Activated naive CD4-positive, alpha-beta T cell (primary cell): ENCODE data around the gene SAMD13.

Source experiments
- DNase-seq, 4 experiments: peaks; one replicate each; lab custom pipeline; 2025; lab: John Stamatoyannopoulos, UW

SAMD13 gene

GRCh38 chr1:84345220-84345619 is 43.7 kb downstream of the SAMD13 start:
- DNase-seq, result no peak

- DNase-seq, result no peak
These were observed 45.9 kb downstream of the SAMD13 start for GRCh38 chr1:84347271-84347931.

DNA sequence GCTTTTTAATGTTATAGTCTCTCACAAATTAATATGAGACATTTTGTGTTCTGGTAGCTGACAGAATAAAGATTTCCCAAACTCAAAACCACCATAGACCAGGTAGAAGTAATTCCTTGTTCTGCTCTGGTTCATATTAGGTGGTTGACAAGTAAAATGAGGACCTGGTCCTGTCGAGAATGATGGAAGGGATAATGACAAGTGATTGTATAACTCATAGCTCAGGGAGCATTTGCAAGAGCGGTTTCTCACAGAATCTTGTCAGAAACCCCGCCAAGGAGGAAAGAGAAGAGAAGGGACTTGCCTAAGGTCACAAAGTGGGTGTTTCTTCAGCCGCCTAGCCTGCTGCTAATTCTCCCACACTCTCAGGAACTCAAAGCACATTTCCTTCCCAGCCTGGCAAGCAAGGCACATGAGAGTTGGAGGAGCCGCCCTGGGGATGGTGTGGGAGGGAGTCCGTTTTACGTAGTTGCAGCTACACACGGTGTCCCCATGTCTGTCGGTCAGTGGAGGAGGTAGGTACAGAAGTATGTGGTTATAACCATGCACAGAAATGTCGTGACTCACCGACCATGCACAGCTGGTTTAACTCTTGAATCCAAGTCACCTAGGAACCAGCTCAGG is 46.5 kb downstream of the SAMD13 start:
- no peak for DNase-seq

GRCh38 chr1:84348759-84349158 is 47.3 kb downstream of the SAMD13 start:
- no peak for DNase-seq

- DNase-seq, result no peak
These were observed 48.6 kb downstream of the SAMD13 start for GRCh38 chr1:84350104-84350503.

GRCh38 chr1:84350550-84350949 is 49.0 kb downstream of the SAMD13 start:
- no peak for DNase-seq

GRCh38 chr1:84352298-84353106 is 51.0 kb downstream of the SAMD13 start:
- no peak for DNase-seq

- DNase-seq, result no peak
These were observed 52.2 kb downstream of the SAMD13 start for GRCh38 chr1:84353695-84354094.

DNA sequence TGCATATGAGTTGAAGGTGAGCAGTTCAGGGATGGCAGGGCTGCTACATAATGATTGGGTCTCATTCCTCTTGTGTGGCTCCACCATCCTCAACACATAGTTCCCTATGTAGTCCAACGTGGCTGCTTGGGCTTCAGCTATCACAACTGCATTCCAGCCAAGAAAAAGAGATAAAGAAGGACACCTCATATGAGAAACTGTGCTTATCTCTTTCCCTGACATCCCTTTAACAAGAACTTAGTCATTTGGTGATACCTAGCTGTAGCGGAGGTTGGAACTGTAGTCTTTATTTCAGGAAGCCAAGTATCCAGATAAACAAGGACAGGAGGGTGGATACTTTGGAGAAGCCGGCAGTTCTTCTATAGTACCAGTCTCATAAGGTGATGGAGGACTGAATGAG is 54.0 kb downstream of the SAMD13 start:
- DNase-seq, result no peak

- no peak for DNase-seq
These were observed 55.4 kb downstream of the SAMD13 start for GRCh38 chr1:84356881-84357280.

- no peak for DNase-seq
These were observed 57.2 kb downstream of the SAMD13 start for GRCh38 chr1:84358695-84359094.

GRCh38 chr1:84360316-84360715 is 58.8 kb downstream of the SAMD13 start:
- no peak for DNase-seq

- DNase-seq, result no peak
These were observed 60.3 kb downstream of the SAMD13 start for GRCh38 chr1:84361796-84362195.

GRCh38 chr1:84363019-84363418 is 61.5 kb downstream of the SAMD13 start:
- DNase-seq, result no peak

DNA sequence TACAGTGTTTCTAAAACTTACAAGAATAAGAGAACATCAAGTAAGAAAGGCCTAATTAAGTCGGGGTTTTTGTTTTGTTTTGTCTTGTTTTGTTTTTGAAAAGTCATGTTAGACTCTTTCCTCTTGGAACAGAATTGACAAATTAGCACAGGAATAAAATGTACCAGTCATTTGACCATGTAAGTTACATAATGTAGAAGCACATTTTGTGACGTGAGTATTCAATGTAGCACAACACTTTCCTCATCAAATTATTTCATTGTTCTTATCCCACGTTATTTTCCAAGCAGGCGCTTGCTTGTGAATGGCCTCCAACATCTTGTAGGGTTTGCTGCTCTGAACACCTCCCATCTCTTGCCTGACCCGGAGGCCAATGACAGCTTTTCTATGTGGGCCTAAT is 62.1 kb downstream of the SAMD13 start:
- no peak for DNase-seq

- DNase-seq, result no peak
These were observed 64.0 kb downstream of the SAMD13 start for GRCh38 chr1:84365225-84366221.

DNA sequence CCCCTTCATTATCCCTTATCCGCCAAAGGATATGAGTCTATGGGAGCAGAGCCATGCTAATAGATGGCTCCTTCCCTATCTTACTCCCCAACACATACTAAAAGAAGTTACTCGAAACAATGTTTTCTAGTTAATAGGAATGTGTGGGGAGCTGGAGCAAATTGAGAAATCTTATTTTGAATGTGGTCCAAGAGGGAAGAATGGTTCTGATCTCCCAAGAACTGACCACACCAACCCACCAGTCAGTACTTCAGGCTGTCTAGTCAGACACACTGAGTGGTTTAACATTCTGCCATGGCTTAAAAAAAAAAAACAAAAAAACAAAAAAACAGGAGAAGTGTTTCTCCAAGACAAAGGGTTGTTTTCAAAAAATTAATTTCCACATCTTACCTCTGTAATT is 65.3 kb downstream of the SAMD13 start:
- DNase-seq, result no peak

GRCh38 chr1:84367219-84367618 is 65.7 kb downstream of the SAMD13 start:
- DNase-seq, result no peak

- DNase-seq, result no peak
These were observed 66.9 kb downstream of the SAMD13 start for GRCh38 chr1:84368441-84368840.

DNA sequence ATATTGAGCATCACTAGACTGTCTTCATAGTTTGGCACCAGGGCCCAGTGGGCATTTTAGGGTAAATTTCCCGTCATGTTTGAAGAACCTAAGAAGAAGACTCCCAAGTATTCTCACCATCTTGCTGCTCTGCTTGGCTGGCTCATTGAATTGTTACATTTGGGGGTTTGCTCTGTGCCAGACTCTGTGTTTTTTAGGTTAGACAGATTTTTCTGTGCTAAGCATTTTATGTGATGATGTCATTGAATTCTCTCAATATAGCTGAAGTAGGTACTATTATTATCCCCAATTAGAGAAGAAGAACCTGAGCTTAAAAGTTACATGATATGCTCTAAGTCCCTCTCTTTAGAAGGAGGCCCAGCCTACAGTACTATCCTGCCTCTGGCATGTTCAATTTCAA is 68.8 kb downstream of the SAMD13 start:
- DNase-seq, result no peak

GRCh38 chr1:84370831-84371394 is 69.4 kb downstream of the SAMD13 start:
- no peak for DNase-seq
